Measurements from ENCODE around the gene ALG3. TPM values are rescaled to one million over a fixed set of nuclear protein-coding genes. Genes with fewer than 3 reads are reported as not detected.
A peak's percentile ranks its signal among the peaks of the same experiment; 100 is the strongest.

Gene ALG3
- total RNA-seq, 1 experiment from 2014 or later = 57.3 TPM

DNA sequence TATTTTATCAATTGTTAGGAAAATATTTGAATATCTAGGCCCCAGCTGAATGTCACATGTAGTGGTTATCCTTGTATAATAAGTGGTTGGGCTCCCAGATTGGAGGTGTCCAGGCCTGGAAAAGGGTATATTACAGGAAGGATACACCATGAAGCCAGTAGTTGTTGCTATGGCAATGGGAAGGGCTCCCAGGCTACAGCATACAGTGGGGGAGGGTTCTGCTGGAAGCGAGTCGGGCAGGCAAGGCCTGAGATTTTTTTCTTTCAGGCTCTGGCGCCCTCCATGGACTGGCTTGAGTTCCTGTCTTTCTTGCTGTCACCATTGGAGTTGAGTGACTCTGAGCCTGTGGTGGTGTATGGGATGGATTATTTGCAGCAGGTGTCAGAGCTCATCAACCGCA, 35.9 kb upstream of the ALG3 start:
- TF ChIP-seq, protein P1, sequence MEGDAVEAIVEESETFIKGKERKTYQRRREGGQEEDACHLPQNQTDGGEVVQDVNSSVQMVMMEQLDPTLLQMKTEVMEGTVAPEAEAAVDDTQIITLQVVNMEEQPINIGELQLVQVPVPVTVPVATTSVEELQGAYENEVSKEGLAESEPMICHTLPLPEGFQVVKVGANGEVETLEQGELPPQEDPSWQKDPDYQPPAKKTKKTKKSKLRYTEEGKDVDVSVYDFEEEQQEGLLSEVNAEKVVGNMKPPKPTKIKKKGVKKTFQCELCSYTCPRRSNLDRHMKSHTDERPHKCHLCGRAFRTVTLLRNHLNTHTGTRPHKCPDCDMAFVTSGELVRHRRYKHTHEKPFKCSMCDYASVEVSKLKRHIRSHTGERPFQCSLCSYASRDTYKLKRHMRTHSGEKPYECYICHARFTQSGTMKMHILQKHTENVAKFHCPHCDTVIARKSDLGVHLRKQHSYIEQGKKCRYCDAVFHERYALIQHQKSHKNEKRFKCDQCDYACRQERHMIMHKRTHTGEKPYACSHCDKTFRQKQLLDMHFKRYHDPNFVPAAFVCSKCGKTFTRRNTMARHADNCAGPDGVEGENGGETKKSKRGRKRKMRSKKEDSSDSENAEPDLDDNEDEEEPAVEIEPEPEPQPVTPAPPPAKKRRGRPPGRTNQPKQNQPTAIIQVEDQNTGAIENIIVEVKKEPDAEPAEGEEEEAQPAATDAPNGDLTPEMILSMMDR (IDR thresholded peaks at IDR 0.05) = peak; percentile 26; the same call in 1 of the 2 replicates
- no peak for TF ChIP-seq FOXP1 (CRISPR knock-in tag; IDR thresholded peaks at IDR 0.05; ENCODE audit: borderline replicate concordance)
- POLR2A ChIA-PET = interaction anchor here (1.1 kb wide), 1 partner anchor 44 kb away, joined by 4 read pairs; no protein-coding TSS in a partner anchor

DNA sequence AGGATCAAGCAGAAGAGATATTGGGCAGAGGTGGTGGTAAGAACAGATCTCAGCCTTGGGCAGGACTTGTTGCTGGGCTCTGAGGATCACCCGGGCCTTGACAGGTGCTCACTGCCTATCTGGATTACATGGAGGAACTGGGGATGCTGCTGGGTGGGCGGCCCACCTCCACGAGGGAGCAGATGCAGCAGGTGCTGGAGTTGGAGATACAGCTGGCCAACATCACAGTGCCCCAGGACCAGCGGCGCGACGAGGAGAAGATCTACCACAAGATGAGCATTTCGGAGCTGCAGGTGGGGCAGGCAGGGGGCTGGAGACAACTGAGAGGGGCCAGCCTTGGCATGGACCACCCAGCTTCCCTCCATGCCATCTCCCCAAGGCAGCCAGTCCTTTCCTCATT, 34.9 kb upstream of the ALG3 start:
- peaks cover 5% of the 10 kb centered on the region; the same call in 1 of the 2 replicates for H3K4me1 Mint-ChIP-seq
- CTCF ChIA-PET = interaction anchor here (0.6 to 2.1 kb wide), 4 partner anchors 23 to 516 kb away, joined by 3 to 11 read pairs (median 9); partner anchors contain the start of gene CAMK2N2
- no peaks in the 10 kb centered on the region for H3K9me3 Mint-ChIP-seq
- H3K27me3 Mint-ChIP-seq (ENCODE audit: low read depth) = peaks cover 10% of the 10 kb centered on the region
- no peak overlapping the region for H3K27ac Mint-ChIP-seq
- ATAC-seq (no peak), DNase-seq (ENCODE audit: low spot score) (no peak)
- no peak for TF ChIP-seq ZNF671 (CRISPR knock-in tag; IDR thresholded peaks at IDR 0.05)
- no peak for TF ChIP-seq ZNF512 (CRISPR knock-in tag; IDR thresholded peaks at IDR 0.05; ENCODE audit: borderline replicate concordance)
- TF ChIP-seq ARID4B (CRISPR knock-in tag; IDR thresholded peaks at IDR 0.05; ENCODE audit: borderline replicate concordance) = no peak
- TF ChIP-seq, protein P2, sequence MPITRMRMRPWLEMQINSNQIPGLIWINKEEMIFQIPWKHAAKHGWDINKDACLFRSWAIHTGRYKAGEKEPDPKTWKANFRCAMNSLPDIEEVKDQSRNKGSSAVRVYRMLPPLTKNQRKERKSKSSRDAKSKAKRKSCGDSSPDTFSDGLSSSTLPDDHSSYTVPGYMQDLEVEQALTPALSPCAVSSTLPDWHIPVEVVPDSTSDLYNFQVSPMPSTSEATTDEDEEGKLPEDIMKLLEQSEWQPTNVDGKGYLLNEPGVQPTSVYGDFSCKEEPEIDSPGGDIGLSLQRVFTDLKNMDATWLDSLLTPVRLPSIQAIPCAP (CRISPR knock-in tag; IDR thresholded peaks at IDR 0.05) = no peak
- TF ChIP-seq AFF4 (CRISPR knock-in tag; IDR thresholded peaks at IDR 0.05; ENCODE audit: borderline replicate concordance) = no peak
- no peak for TF ChIP-seq MXD4 (CRISPR knock-in tag; IDR thresholded peaks at IDR 0.05; ENCODE audit: borderline replicate concordance)
- TF ChIP-seq, protein P3, sequence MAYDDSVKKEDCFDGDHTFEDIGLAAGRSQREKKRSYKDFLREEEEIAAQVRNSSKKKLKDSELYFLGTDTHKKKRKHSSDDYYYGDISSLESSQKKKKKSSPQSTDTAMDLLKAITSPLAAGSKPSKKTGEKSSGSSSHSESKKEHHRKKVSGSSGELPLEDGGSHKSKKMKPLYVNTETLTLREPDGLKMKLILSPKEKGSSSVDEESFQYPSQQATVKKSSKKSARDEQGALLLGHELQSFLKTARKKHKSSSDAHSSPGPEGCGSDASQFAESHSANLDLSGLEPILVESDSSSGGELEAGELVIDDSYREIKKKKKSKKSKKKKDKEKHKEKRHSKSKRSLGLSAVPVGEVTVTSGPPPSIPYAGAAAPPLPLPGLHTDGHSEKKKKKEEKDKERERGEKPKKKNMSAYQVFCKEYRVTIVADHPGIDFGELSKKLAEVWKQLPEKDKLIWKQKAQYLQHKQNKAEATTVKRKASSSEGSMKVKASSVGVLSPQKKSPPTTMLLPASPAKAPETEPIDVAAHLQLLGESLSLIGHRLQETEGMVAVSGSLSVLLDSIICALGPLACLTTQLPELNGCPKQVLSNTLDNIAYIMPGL (CRISPR knock-in tag; IDR thresholded peaks at IDR 0.05) = no peak
- TF ChIP-seq, protein P1 (IDR thresholded peaks at IDR 0.05) = no peak
- TF ChIP-seq ELF4 (CRISPR knock-in tag; IDR thresholded peaks at IDR 0.05; ENCODE audit: low read depth) = no peak
- no peak for TF ChIP-seq FOXK1 (CRISPR knock-in tag; IDR thresholded peaks at IDR 0.05)
- TF ChIP-seq JUN (CRISPR knock-in tag; IDR thresholded peaks at IDR 0.05) = no peak
- TF ChIP-seq JAZF1 (CRISPR knock-in tag; IDR thresholded peaks at IDR 0.05) = no peak
- no peak for TF ChIP-seq ZNF138 (CRISPR knock-in tag; conservative IDR thresholded peaks at IDR 0.05)
- POLR2A ChIA-PET = interaction anchor here (0.6 to 1.1 kb wide), 2 partner anchors 43 to 202 kb away, joined by 3 to 4 read pairs; no protein-coding TSS in a partner anchor
- H3K36me3 Mint-ChIP-seq = no peaks in the 10 kb centered on the region
- H3K4me3 Mint-ChIP-seq = no peak overlapping the region

More for the DNA sequence above, 35.9 kb upstream of the ALG3 start:
- H3K9me3 Mint-ChIP-seq = no peaks in the 10 kb centered on the region
- H3K4me3 Mint-ChIP-seq = no peak overlapping the region
- no peaks in the 10 kb centered on the region for H3K36me3 Mint-ChIP-seq
- H3K27ac Mint-ChIP-seq = no peak overlapping the region
- peak; percentile 80 for DNase-seq (ENCODE audit: low spot score)
- CTCF ChIA-PET = interaction anchor here (0.5 to 2.1 kb wide), 9 partner anchors 9 to 380 kb away, joined by 3 to 11 read pairs (median 3); partner anchors contain the start of genes CAMK2N2 and ECE2
- H3K4me1 Mint-ChIP-seq = peaks cover 5% of the 10 kb centered on the region; the same call in 1 of the 2 replicates
- peaks cover 6% of the 10 kb centered on the region for H3K27me3 Mint-ChIP-seq (ENCODE audit: low read depth)
- ATAC-seq = peak; percentile 90

All from WTC11 (cell line).